Ascending aorta (tissue), 2 donors: ENCODE results near the gene TPK1. TPM values are rescaled to one million over a fixed set of nuclear protein-coding genes. Genes with fewer than 3 reads are reported as not detected.

Experiments
- DNase-seq, 2 donors: peaks; one replicate each; pipeline ENCODE4 v3.0.0-alpha.2; 2019; ENCODE audit warnings: low spot score in 2 of 2
- H3K27ac ChIP-seq, 2 donors: fragments of 200-600 bp; sonication (generic); one replicate each; pipeline ENCODE4 v1.5.1; 2016 to 2017; ENCODE audit warnings: mild to moderate bottlenecking in 1 of 2
- H3K27me3 ChIP-seq: fragments of 200-600 bp; sonication (generic); one replicate; pipeline ENCODE4 v1.5.1; 2017
- H3K36me3 ChIP-seq, 2 donors: fragments of 200-600 bp; sonication (generic); one replicate each; pipeline ENCODE4 v1.5.1; 2016
- H3K4me1 ChIP-seq, 2 donors: fragments of 200-600 bp; sonication (generic); one replicate each; pipeline ENCODE4 v1.5.1; 2016 to 2017; ENCODE audit warnings: mild to moderate bottlenecking in 1 of 2
- H3K4me3 ChIP-seq, 2 donors: fragments of 200-600 bp; sonication (generic); one replicate each; pipeline ENCODE4 v1.5.1; 2016 to 2017; ENCODE audit warnings: mild to moderate bottlenecking in 1 of 2
- H3K9me3 ChIP-seq, 2 donors: fragments of 200-600 bp; sonication (generic); one replicate each; pipeline ENCODE4 v1.5.1; 2016
- intact Hi-C: fragments of 100-400 bp; cut with DNase I; formaldehyde crosslinking; loops from one replicate; pipeline ENCODE4 v1.15.1; 2023
- total RNA-seq: library from RNA; depleted of rRNA; stranded (reverse); fragments of >200 nt; gene quantifications from one replicate; pipeline ENCODE4 v1.1.0, GENCODE V29; 2016
- TF ChIP-seq, protein P1 (sequence below), 3 experiments: fragments of 200-600 bp in 2 of 3; fragments of 450-650 bp in 1 of 3; sonication (generic) in 2 of 3; IDR thresholded peaks; one replicate each; pipeline ENCODE4 v1.5.1; 2016 to 2019; ENCODE audit warnings: antibody characterized with exemption in 3 of 3, mild to moderate bottlenecking in 1 of 3, moderate library complexity in 1 of 3

The TPK1 gene
- total RNA-seq, 1 donor from 2014 or later: 3.7 TPM

GRCh38 chr7:144769352-144769751 lies 66.5 kb downstream of the TPK1 start:
- H3K9me3 ChIP-seq: no peaks in the 10 kb centered on the region
- H3K27ac ChIP-seq: no peak overlapping the region
- intact Hi-C loops: no loop called here
- H3K36me3 ChIP-seq: no peaks in the 10 kb centered on the region
- DNase-seq: no peak
- H3K27me3 ChIP-seq: no peaks in the 10 kb centered on the region
- TF ChIP-seq, protein P1, sequence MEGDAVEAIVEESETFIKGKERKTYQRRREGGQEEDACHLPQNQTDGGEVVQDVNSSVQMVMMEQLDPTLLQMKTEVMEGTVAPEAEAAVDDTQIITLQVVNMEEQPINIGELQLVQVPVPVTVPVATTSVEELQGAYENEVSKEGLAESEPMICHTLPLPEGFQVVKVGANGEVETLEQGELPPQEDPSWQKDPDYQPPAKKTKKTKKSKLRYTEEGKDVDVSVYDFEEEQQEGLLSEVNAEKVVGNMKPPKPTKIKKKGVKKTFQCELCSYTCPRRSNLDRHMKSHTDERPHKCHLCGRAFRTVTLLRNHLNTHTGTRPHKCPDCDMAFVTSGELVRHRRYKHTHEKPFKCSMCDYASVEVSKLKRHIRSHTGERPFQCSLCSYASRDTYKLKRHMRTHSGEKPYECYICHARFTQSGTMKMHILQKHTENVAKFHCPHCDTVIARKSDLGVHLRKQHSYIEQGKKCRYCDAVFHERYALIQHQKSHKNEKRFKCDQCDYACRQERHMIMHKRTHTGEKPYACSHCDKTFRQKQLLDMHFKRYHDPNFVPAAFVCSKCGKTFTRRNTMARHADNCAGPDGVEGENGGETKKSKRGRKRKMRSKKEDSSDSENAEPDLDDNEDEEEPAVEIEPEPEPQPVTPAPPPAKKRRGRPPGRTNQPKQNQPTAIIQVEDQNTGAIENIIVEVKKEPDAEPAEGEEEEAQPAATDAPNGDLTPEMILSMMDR (IDR thresholded peaks at IDR 0.05): no peak
- no peak overlapping the region for H3K4me3 ChIP-seq
- H3K4me1 ChIP-seq: no peaks in the 10 kb centered on the region

GRCh38 chr7:144768633-144769032 lies 67.2 kb downstream of the TPK1 start:
- no peak overlapping the region for H3K4me3 ChIP-seq
- no peak for DNase-seq
- H3K27ac ChIP-seq: no peak overlapping the region
- H3K36me3 ChIP-seq: no peaks in the 10 kb centered on the region
- no peaks in the 10 kb centered on the region for H3K9me3 ChIP-seq
- H3K27me3 ChIP-seq: no peaks in the 10 kb centered on the region
- no peaks in the 10 kb centered on the region for H3K4me1 ChIP-seq
- intact Hi-C loops: no loop called here
- TF ChIP-seq, protein P1 (IDR thresholded peaks at IDR 0.05): no peak

- no peaks in the 10 kb centered on the region for H3K27me3 ChIP-seq
- no peaks in the 10 kb centered on the region for H3K36me3 ChIP-seq
- H3K27ac ChIP-seq: no peak overlapping the region
- TF ChIP-seq, protein P1 (IDR thresholded peaks at IDR 0.05): no peak
- intact Hi-C loops: no loop called here
- no peaks in the 10 kb centered on the region for H3K4me1 ChIP-seq
- no peak for DNase-seq
- no peaks in the 10 kb centered on the region for H3K9me3 ChIP-seq
- no peak overlapping the region for H3K4me3 ChIP-seq
Measured at GRCh38 chr7:144763291-144763690, 72.6 kb downstream of the TPK1 start.

- no peak overlapping the region for H3K27ac ChIP-seq
- H3K9me3 ChIP-seq: no peaks in the 10 kb centered on the region
- no peaks in the 10 kb centered on the region for H3K27me3 ChIP-seq
- TF ChIP-seq, protein P1 (IDR thresholded peaks at IDR 0.05): no peak
- no peaks in the 10 kb centered on the region for H3K36me3 ChIP-seq
- H3K4me3 ChIP-seq: no peak overlapping the region
- intact Hi-C loops: no loop called here
- no peaks in the 10 kb centered on the region for H3K4me1 ChIP-seq
- no peak for DNase-seq
Measured at GRCh38 chr7:144762853-144763252, 73.0 kb downstream of the TPK1 start.

GRCh38 chr7:144761493-144761892 lies 74.4 kb downstream of the TPK1 start:
- intact Hi-C loops: no loop called here
- Histone ChIP-seq H3K9me3 (no peaks in the 10 kb centered on the region), H3K36me3 (no peaks in the 10 kb centered on the region), H3K4me1 (no peaks in the 10 kb centered on the region), H3K27me3 (no peaks in the 10 kb centered on the region), H3K27ac (no peak overlapping the region), H3K4me3 (no peak overlapping the region)
- no peak for DNase-seq
- TF ChIP-seq, protein P1 (IDR thresholded peaks at IDR 0.05): no peak

- Histone ChIP-seq H3K27ac (no peak overlapping the region), H3K4me3 (no peak overlapping the region), H3K9me3 (no peaks in the 10 kb centered on the region), H3K36me3 (no peaks in the 10 kb centered on the region), H3K27me3 (no peaks in the 10 kb centered on the region), H3K4me1 (no peaks in the 10 kb centered on the region)
- intact Hi-C loops: no loop called here
- DNase-seq: no peak
- TF ChIP-seq, protein P1 (IDR thresholded peaks at IDR 0.05): no peak
Measured at GRCh38 chr7:144759653-144760052, 76.2 kb downstream of the TPK1 start.
